NCI-H1092 (cell line): Measurements from ENCODE around the gene ATP7B.

Experiments used
- DNase-seq: peaks from one replicate; lab custom pipeline; 2025; lab: John Stamatoyannopoulos, UW

The ATP7B gene

GRCh38 chr13:51894239-51894638 is 117.0 kb downstream of the ATP7B start:
- DNase-seq: no peak

DNA sequence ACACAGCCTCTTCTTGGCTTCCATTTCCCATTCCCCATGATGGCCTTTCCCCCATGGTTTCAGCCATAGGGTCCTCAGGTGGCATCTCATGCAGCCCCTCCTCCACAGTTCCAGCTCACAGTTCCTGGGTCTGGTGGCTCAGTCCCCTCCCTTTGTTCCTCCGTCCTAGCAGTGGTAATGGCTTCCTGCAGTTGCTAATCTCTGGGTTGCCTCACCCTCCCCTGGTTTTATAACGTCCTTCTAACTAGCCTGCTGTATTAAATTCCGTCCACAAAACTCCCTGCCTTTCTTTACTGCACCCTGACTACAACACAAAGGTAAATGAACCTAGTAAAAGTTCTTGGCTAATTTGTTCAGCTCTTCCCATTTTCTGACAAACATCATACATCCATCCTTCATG is 118.6 kb downstream of the ATP7B start:
- DNase-seq: no peak

- no peak for DNase-seq
Measured at GRCh38 chr13:51887468-51887867, 123.8 kb downstream of the ATP7B start.

- no peak for DNase-seq
Measured at GRCh38 chr13:51885651-51886050, 125.6 kb downstream of the ATP7B start.

- DNase-seq: no peak
Measured at GRCh38 chr13:51883226-51883600, 128.0 kb downstream of the ATP7B start.
